ENCODE measurements around the gene IL1R2. TPM values are rescaled to one million over a fixed set of nuclear protein-coding genes. Genes with fewer than 3 reads are reported as not detected.
A peak's percentile ranks its signal among the peaks of the same experiment; 100 is the strongest.
"Not testable (repeated sequence)": the region's sequence is repeated elsewhere in the genome, so short reads cannot be mapped to it uniquely, and the experiment has no call there.

IL1R2 gene
- total RNA-seq, 1 experiment from 2014 or later = 10.1 TPM

- H3K27me3 ChIP-seq (replicated peaks; ENCODE audit: control insufficient read depth, insufficient read depth, low read length) = no peaks in the 10 kb centered on the region
- Mint-ChIP-seq H3K27me3 (ENCODE audit: insufficient read depth, unreplicated experiment) (no peaks in the 10 kb centered on the region), H3K27ac (ENCODE audit: unreplicated experiment) (no peak overlapping the region), H3K4me1 (ENCODE audit: low read depth, unreplicated experiment) (peaks cover 7% of the 10 kb centered on the region), H3K36me3 (ENCODE audit: insufficient read depth, unreplicated experiment) (no peaks in the 10 kb centered on the region), H3K4me3 (ENCODE audit: unreplicated experiment) (no peak overlapping the region), H3K9me3 (ENCODE audit: unreplicated experiment) (no peaks in the 10 kb centered on the region)
- no peak for TF ChIP-seq CTCF (IDR thresholded peaks at IDR 0.05; ENCODE audit: insufficient read depth in 1 of 2, low read depth in 1 of 2, low read length in 1 of 2, severe bottlenecking in 1 of 2, unreplicated experiment in 1 of 2)
- POLR2A ChIA-PET = no interaction called here
- H3K36me3 ChIP-seq (ENCODE audit: control insufficient read depth, insufficient read depth, low read length) = no peaks in the 10 kb centered on the region
- intact Hi-C loops (cut with micrococcal nuclease; ENCODE audit: unreplicated experiment) = no loop called here
- BruUV-seq (replicated peaks) = TSS peak; percentile 3
- peaks cover 53% of the 10 kb centered on the region for H3K4me1 ChIP-seq
- CTCF ChIA-PET = interaction anchor here (0.8 to 1.2 kb wide), 3 partner anchors 18 to 239 kb away, joined by 3 to 4 read pairs (median 3); no protein-coding TSS in a partner anchor
- DNase-seq = no peak
- no peaks in the 10 kb centered on the region for H3K9me3 ChIP-seq
- H3K4me3 ChIP-seq (ENCODE audit: low read depth, low read length) = no peak overlapping the region
Measured at GRCh38 chr2:102002228-102002627, 10.5 kb downstream of the IL1R2 start.

GRCh38 chr2:102002909-102003308 lies 11.1 kb downstream of the IL1R2 start:
- H3K4me3 ChIP-seq (ENCODE audit: low read depth, low read length); H3K4me3 Mint-ChIP-seq (ENCODE audit: unreplicated experiment); H3K9me3 ChIP-seq; H3K36me3 ChIP-seq (ENCODE audit: control insufficient read depth, insufficient read depth, low read length); H3K27me3 ChIP-seq (replicated peaks; ENCODE audit: control insufficient read depth, insufficient read depth, low read length); BruUV-seq (replicated peaks); H3K4me1 Mint-ChIP-seq (ENCODE audit: low read depth, unreplicated experiment); H3K9me3 Mint-ChIP-seq (ENCODE audit: unreplicated experiment); H3K36me3 Mint-ChIP-seq (ENCODE audit: insufficient read depth, unreplicated experiment); H3K27ac Mint-ChIP-seq (ENCODE audit: unreplicated experiment); POLR2A ChIA-PET; DNase-seq; H3K27me3 Mint-ChIP-seq (ENCODE audit: insufficient read depth, unreplicated experiment); intact Hi-C loops (cut with micrococcal nuclease; ENCODE audit: unreplicated experiment); CTCF ChIA-PET: not testable (repeated sequence)
- peaks cover 49% of the 10 kb centered on the region for H3K4me1 ChIP-seq

DNA sequence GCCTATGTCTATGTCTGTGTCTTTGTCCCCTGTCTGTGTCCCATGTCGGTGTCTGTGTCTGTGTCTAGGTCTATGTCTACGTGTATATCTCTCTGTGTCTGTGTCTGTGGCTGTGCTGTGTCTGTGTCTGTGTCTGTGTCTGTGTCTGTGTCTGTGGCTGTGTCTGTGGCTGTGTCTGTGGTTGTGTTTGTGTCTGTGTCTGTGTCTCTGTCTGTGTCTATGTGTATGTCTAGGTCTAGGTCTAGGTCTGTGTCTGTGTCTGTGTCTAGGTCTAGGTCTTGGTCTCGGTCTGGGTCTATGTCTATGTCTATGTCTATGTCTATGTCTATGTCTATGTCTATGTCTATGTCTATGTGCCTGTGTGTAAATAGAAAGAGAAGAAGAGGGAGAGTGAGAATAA lies 11.9 kb downstream of the IL1R2 start:
- Histone ChIP-seq H3K27me3 (replicated peaks; ENCODE audit: control insufficient read depth, insufficient read depth, low read length) (no peaks in the 10 kb centered on the region), H3K36me3 (ENCODE audit: control insufficient read depth, insufficient read depth, low read length) (no peaks in the 10 kb centered on the region), H3K9me3 (no peaks in the 10 kb centered on the region), H3K4me3 (ENCODE audit: low read depth, low read length) (no peak overlapping the region), H3K4me1 (peaks cover 41% of the 10 kb centered on the region)
- TF ChIP-seq CTCF (IDR thresholded peaks at IDR 0.05; ENCODE audit: insufficient read depth in 1 of 2, low read depth in 1 of 2, low read length in 1 of 2, severe bottlenecking in 1 of 2, unreplicated experiment in 1 of 2) = no peak
- Mint-ChIP-seq H3K4me1 (ENCODE audit: low read depth, unreplicated experiment) (no peaks in the 10 kb centered on the region), H3K36me3 (ENCODE audit: insufficient read depth, unreplicated experiment) (peaks cover 6% of the 10 kb centered on the region), H3K9me3 (ENCODE audit: unreplicated experiment) (no peaks in the 10 kb centered on the region), H3K4me3 (ENCODE audit: unreplicated experiment) (no peak overlapping the region), H3K27ac (ENCODE audit: unreplicated experiment) (no peak overlapping the region), H3K27me3 (ENCODE audit: insufficient read depth, unreplicated experiment) (no peaks in the 10 kb centered on the region)
- ChIA-PET POLR2A (no interaction called here), CTCF (no interaction called here)
- intact Hi-C loops (cut with micrococcal nuclease; ENCODE audit: unreplicated experiment) = no loop called here
- no TSS peak for BruUV-seq (replicated peaks)
- DNase-seq = no peak

- Histone ChIP-seq H3K36me3 (ENCODE audit: control insufficient read depth, insufficient read depth, low read length) (no peaks in the 10 kb centered on the region), H3K4me3 (ENCODE audit: low read depth, low read length) (no peak overlapping the region), H3K4me1 (peaks cover 34% of the 10 kb centered on the region), H3K27me3 (replicated peaks; ENCODE audit: control insufficient read depth, insufficient read depth, low read length) (no peaks in the 10 kb centered on the region), H3K9me3 (no peaks in the 10 kb centered on the region)
- intact Hi-C loops (cut with micrococcal nuclease; ENCODE audit: unreplicated experiment) = no loop called here
- no peak for TF ChIP-seq CTCF (IDR thresholded peaks at IDR 0.05; ENCODE audit: insufficient read depth in 1 of 2, low read depth in 1 of 2, low read length in 1 of 2, severe bottlenecking in 1 of 2, unreplicated experiment in 1 of 2)
- DNase-seq = no peak
- ChIA-PET POLR2A (no interaction called here), CTCF (interaction anchor here (3.0 kb wide), 1 partner anchor 236 kb away, joined by 65 read pairs; no protein-coding TSS in a partner anchor)
- H3K4me1 Mint-ChIP-seq (ENCODE audit: low read depth, unreplicated experiment) = no peaks in the 10 kb centered on the region
- BruUV-seq (replicated peaks) = no TSS peak
- H3K36me3 Mint-ChIP-seq (ENCODE audit: insufficient read depth, unreplicated experiment) = peaks cover 6% of the 10 kb centered on the region
- no peaks in the 10 kb centered on the region for H3K9me3 Mint-ChIP-seq (ENCODE audit: unreplicated experiment)
- no peaks in the 10 kb centered on the region for H3K27me3 Mint-ChIP-seq (ENCODE audit: insufficient read depth, unreplicated experiment)
- no peak overlapping the region for H3K27ac Mint-ChIP-seq (ENCODE audit: unreplicated experiment)
- no peak overlapping the region for H3K4me3 Mint-ChIP-seq (ENCODE audit: unreplicated experiment)
Measured at GRCh38 chr2:102004581-102004980, 12.8 kb downstream of the IL1R2 start.
